Activated naive CD4-positive, alpha-beta T cell treated with Interleukin-2 at 50 U/mL for 16 hours (primary cell): ENCODE data around the gene PRICKLE1.
A peak's percentile ranks its signal among the peaks of the same experiment; 100 is the strongest.

Source experiments
- DNase-seq: peaks from one replicate; pipeline ENCODE4 v3.0.0-alpha.2; 2020

Gene PRICKLE1

GRCh38 chr12:42589465-42590329, at the start of gene PRICKLE1:
Gene PRICKLE1 (minus strand): TSS chr12:42589746. CDS start chr12:42472516, 117,230 bp downstream.
- DNase-seq: peak; percentile 12

DNA sequence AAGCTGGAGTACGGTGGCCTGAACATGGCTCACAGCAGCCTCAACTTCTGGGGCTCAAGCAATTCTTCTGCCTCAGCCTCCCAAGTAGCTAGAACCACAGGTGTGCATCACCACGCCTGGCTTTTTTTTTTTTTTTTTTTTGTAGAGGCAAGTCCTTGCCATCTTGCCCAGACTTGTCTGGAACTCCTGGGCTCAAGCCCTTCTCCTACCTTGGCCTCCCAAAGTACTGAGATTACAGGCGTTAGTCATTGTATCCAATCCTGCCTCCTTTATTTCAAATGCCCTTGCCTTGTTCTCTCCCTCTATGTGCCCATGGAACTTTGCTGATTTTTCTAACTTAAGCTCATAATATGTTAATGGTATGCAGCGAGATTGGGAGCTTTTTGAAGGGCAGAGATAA, 49.2 kb upstream of the PRICKLE1 start:
- no peak for DNase-seq

- DNase-seq: no peak
These were observed 48.5 kb upstream of the PRICKLE1 start for GRCh38 chr12:42638011-42638410.

DNA sequence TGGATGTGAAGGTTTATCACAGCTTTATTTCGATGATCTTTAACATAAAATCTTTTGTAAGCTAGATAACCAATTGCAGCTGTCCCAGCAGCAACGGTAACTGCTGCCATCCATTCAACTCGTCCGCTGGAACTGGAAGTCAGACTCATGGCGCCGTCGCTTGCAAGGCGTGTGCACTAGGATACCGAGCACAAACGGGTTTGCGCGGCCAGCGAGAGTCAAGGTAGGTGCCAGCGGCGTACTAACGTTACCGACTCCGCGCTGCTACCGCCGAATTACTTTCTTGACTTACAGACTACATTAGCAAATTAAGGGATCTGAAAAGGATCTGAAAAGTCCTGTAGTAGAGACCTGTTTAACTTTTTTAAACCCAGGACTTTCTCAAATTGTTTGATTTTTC, 47.4 kb upstream of the PRICKLE1 start:
- DNase-seq: no peak

GRCh38 chr12:42633594-42633993, 44.0 kb upstream of the PRICKLE1 start:
- DNase-seq: no peak

GRCh38 chr12:42631513-42631912, 42.0 kb upstream of the PRICKLE1 start:
- no peak for DNase-seq

- DNase-seq: no peak
These were observed 40.8 kb upstream of the PRICKLE1 start for GRCh38 chr12:42630314-42630713.

- DNase-seq: no peak
These were observed 37.6 kb upstream of the PRICKLE1 start for GRCh38 chr12:42627151-42627550.

DNA sequence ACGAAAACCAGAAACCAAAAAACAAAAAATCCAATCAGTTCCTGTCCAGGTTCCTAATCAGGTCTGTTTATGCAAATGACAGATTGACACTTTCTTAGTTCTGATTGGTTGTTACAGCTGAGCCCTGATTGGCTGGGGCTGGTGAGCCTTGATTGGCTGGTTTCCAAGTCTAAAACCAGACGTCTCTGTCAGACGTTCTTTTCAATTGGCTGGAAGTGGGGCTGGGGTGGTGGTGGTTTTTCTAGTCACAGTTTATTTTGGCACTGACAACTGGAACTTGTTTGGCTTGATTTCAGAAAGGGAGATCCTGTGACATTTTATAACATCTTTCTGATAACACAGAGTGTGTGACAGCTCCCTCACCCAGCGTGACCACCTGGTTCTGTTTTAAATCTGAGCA, 36.1 kb upstream of the PRICKLE1 start:
- no peak for DNase-seq

DNA sequence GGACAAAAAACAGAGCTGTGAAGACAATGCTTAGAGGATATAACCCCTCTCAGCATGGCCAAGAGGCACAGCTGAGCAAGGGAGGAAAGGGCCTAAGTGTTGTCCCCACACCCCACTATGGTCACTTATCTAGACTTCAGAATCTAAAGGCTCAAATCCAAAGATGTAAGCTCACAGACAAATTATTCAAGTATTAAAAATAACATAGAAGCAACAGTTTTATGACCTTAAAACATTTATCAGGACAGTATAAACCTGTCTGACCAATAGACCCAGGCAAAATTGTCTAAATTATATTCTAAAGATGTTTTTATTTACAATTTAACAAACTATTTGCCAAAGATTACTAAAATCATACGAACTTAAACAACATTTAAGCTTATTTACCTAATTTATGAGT, 28.1 kb upstream of the PRICKLE1 start:
- no peak for DNase-seq

- DNase-seq: no peak
These were observed 25.5 kb upstream of the PRICKLE1 start for GRCh38 chr12:42615006-42615405.

- no peak for DNase-seq
These were observed 22.7 kb upstream of the PRICKLE1 start for GRCh38 chr12:42612231-42612613.

DNA sequence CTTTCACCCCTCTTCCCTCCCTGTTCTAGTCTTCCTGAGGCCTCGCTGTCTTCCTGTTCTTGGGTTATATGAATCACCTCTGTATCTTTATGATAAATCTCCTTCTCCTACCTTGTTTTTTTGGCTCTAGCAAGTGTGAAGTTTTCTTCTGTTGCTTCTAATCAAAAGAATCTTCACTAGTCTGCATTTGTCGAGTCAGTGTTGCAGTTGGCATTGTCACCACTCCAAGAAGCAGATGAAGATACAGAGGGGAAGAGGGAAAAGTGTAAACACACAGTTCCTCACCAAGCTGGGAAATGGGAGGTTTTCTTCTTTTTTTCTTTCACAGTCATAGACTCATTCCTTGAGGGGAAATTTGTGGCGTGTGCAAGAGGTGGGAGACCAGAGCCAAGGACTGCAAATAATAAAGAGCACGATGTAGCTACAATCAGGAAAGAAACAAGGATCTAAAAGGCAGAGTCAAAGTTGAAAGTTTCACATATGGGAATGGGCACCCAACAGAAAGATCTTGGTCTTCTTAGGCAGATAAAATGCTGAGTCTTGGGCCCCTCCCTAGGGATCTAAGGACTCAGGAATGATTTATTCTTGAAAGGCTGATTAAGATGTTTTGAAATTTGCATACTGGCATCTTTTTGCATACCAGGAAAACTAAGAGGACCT, 22.2 kb upstream of the PRICKLE1 start:
- no peak for DNase-seq

DNA sequence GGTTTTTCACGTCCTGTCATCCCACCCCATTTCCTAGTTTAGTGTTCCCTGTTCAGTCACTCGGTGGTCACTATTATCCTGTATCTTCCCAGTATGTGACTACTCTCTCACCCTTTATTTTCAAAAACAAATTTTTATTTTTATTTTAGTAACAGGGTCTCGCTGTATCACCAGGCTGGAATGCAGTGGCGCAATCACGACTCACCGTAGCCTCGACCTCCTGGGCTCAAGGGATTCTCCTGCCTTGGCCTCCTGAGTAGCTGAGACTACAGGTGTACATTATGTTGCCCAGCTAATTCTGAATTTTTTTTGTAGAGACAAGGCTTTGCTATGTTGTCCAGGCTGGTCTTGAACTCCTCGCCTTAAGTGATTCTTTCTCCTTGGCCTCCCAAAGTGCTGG, 20.1 kb upstream of the PRICKLE1 start:
- no peak for DNase-seq

- no peak for DNase-seq
These were observed 18.8 kb upstream of the PRICKLE1 start for GRCh38 chr12:42608196-42608825.

GRCh38 chr12:42607584-42608058, 18.1 kb upstream of the PRICKLE1 start:
- no peak for DNase-seq

GRCh38 chr12:42606471-42606870, 16.9 kb upstream of the PRICKLE1 start:
- DNase-seq: no peak

DNA sequence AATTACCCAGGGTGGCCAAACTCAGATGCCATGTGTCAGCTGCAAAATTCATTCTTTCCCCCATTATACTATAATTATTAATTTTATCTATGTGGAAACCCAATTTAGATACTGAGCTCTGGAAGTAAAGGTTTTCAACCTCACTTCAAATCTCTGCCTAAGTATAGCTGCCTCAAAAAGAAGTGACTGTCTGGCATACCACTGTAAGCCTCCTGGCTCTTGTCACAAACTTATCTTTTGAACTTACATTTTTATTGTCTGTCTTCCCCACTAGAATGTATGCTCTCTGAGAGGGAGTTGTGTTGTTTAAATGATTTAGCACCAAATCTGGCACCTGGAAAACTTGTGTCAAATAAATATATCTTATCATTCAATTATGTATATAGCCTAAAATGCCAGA, 16.1 kb upstream of the PRICKLE1 start:
- no peak for DNase-seq

DNA sequence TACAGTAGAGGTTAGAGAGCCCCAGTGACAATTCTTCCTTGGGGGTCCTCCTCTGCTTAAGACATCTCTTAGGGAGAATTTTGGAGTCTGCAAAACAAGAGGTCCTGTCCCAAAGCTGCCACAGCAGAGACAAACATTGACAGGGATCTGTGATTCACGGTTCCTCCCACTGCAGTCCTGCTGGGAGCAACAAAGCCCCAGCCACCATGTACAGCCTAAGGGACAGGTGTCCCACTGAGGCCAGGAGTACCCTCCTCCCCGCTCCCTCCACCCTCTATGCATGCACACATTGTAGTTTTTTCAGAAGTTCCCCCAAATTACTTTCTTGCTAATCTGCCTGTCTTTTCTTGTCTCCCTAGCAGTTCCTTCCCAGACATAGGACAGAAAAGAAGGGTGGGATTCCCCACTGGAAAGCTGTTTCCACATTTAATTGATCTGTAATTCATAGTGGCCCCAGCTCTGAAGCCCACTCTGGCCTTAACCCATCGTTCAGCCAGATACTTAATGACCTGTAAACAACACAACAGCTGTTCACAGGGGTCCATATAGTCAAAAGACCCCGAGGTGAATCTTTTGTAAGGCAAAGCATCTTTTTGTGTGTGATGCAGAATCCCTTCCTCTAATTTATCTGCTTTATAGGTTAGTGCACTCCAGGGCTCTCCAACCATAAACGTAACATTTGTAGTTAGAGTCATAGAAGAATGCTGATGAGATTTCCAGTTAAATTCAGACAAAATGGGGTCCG, 13.9 kb upstream of the PRICKLE1 start:
- no peak for DNase-seq

- DNase-seq: no peak
These were observed 4.3 kb upstream of the PRICKLE1 start for GRCh38 chr12:42593874-42594273.

- DNase-seq: no peak
These were observed 886 bp upstream of the PRICKLE1 start for GRCh38 chr12:42590330-42590934.
